ENCODE measurements around the gene KCNMA1.

KCNMA1 gene

GRCh38 chr10:77539147-77539935 lies 98.3 kb downstream of the KCNMA1 start:
- no peaks in the 10 kb centered on the region for H3K36me3 ChIP-seq (ENCODE audit: insufficient read depth, low read length)
- no peak overlapping the region for H3K4me3 ChIP-seq (ENCODE audit: low read length)
- H3K9me3 ChIP-seq (ENCODE audit: insufficient read depth, low read depth, low read length) = 0 out of 2 replicates have a peak, but pooled peaks cover 4% of the 10 kb centered on the region
- H3K27me3 ChIP-seq (ENCODE audit: insufficient read depth, low read length) = no peaks in the 10 kb centered on the region
- no peak overlapping the region for H3K9ac ChIP-seq (ENCODE audit: low read depth, low read length)
- WGBS = 74% methylated on average over 6 of the region's 7 CpGs
- no peak overlapping the region for H3K27ac ChIP-seq (ENCODE audit: low read depth, low read length)
- no peaks in the 10 kb centered on the region for H3K4me1 ChIP-seq (ENCODE audit: insufficient read depth, low read length)

GRCh38 chr10:77537720-77538373 lies 99.8 kb downstream of the KCNMA1 start:
- H3K9ac ChIP-seq (ENCODE audit: low read depth, low read length) = no peak overlapping the region

GRCh38 chr10:77537071-77537470 lies 100.5 kb downstream of the KCNMA1 start:
- 94% methylated on average over 2 of the region's 2 CpGs for WGBS
- H3K4me1 ChIP-seq (ENCODE audit: insufficient read depth, low read length) = peaks cover 7% of the 10 kb centered on the region; the same call in 1 of the 2 replicates
- no peak overlapping the region for H3K9ac ChIP-seq (ENCODE audit: low read depth, low read length)
- H3K36me3 ChIP-seq (ENCODE audit: insufficient read depth, low read length) = no peaks in the 10 kb centered on the region
- 0 out of 2 replicates have a peak, but pooled peaks cover 4% of the 10 kb centered on the region for H3K9me3 ChIP-seq (ENCODE audit: insufficient read depth, low read depth, low read length)
- no peak overlapping the region for H3K4me3 ChIP-seq (ENCODE audit: low read length)
- H3K27ac ChIP-seq (ENCODE audit: low read depth, low read length) = no peak overlapping the region
- no peaks in the 10 kb centered on the region for H3K27me3 ChIP-seq (ENCODE audit: insufficient read depth, low read length)

More at GRCh38 chr10:77537720-77538373, 99.8 kb downstream of the KCNMA1 start:
- Histone ChIP-seq H3K27ac (ENCODE audit: low read depth, low read length) (no peak overlapping the region), H3K9me3 (ENCODE audit: insufficient read depth, low read depth, low read length) (0 out of 2 replicates have a peak, but pooled peaks cover 4% of the 10 kb centered on the region), H3K27me3 (ENCODE audit: insufficient read depth, low read length) (no peaks in the 10 kb centered on the region), H3K4me1 (ENCODE audit: insufficient read depth, low read length) (peaks cover 7% of the 10 kb centered on the region; the same call in 1 of the 2 replicates), H3K4me3 (ENCODE audit: low read length) (no peak overlapping the region), H3K36me3 (ENCODE audit: insufficient read depth, low read length) (no peaks in the 10 kb centered on the region)
- 95% methylated on average over 12 of the region's 13 CpGs for WGBS

GRCh38 chr10:77533887-77534278 lies 103.7 kb downstream of the KCNMA1 start:
- 69% methylated on average over 1 of the region's 1 CpG for WGBS
- Histone ChIP-seq H3K4me3 (ENCODE audit: low read length) (no peak overlapping the region), H3K9ac (ENCODE audit: low read depth, low read length) (no peak overlapping the region), H3K27ac (ENCODE audit: low read depth, low read length) (no peak overlapping the region), H3K36me3 (ENCODE audit: insufficient read depth, low read length) (no peaks in the 10 kb centered on the region), H3K9me3 (ENCODE audit: insufficient read depth, low read depth, low read length) (no peaks in the 10 kb centered on the region), H3K4me1 (ENCODE audit: insufficient read depth, low read length) (peaks cover 32% of the 10 kb centered on the region; the same call in 1 of the 2 replicates), H3K27me3 (ENCODE audit: insufficient read depth, low read length) (no peaks in the 10 kb centered on the region)

GRCh38 chr10:77533146-77533886 lies 104.3 kb downstream of the KCNMA1 start:
- Histone ChIP-seq H3K9me3 (ENCODE audit: insufficient read depth, low read depth, low read length) (no peaks in the 10 kb centered on the region), H3K36me3 (ENCODE audit: insufficient read depth, low read length) (no peaks in the 10 kb centered on the region), H3K27ac (ENCODE audit: low read depth, low read length) (no peak overlapping the region), H3K4me1 (ENCODE audit: insufficient read depth, low read length) (peaks cover 32% of the 10 kb centered on the region; the same call in 1 of the 2 replicates), H3K27me3 (ENCODE audit: insufficient read depth, low read length) (no peaks in the 10 kb centered on the region), H3K4me3 (ENCODE audit: low read length) (no peak overlapping the region), H3K9ac (ENCODE audit: low read depth, low read length) (no peak overlapping the region)
- WGBS = 78% methylated on average over 5 of the region's 6 CpGs

GRCh38 chr10:77532068-77532467 lies 105.5 kb downstream of the KCNMA1 start:
- H3K27ac ChIP-seq (ENCODE audit: low read depth, low read length) = no peak overlapping the region
- no peak overlapping the region for H3K9ac ChIP-seq (ENCODE audit: low read depth, low read length)
- no peak overlapping the region for H3K4me3 ChIP-seq (ENCODE audit: low read length)
- H3K4me1 ChIP-seq (ENCODE audit: insufficient read depth, low read length) = peaks cover 36% of the 10 kb centered on the region
- no peaks in the 10 kb centered on the region for H3K9me3 ChIP-seq (ENCODE audit: insufficient read depth, low read depth, low read length)
- no peaks in the 10 kb centered on the region for H3K36me3 ChIP-seq (ENCODE audit: insufficient read depth, low read length)
- WGBS = 85% methylated on average over 12 of the region's 12 CpGs
- no peaks in the 10 kb centered on the region for H3K27me3 ChIP-seq (ENCODE audit: insufficient read depth, low read length)

- Histone ChIP-seq H3K4me3 (ENCODE audit: low read length) (no peak overlapping the region), H3K27ac (ENCODE audit: low read depth, low read length) (no peak overlapping the region), H3K4me1 (ENCODE audit: insufficient read depth, low read length) (peaks cover 42% of the 10 kb centered on the region), H3K36me3 (ENCODE audit: insufficient read depth, low read length) (no peaks in the 10 kb centered on the region), H3K27me3 (ENCODE audit: insufficient read depth, low read length) (no peaks in the 10 kb centered on the region), H3K9ac (ENCODE audit: low read depth, low read length) (no peak overlapping the region), H3K9me3 (ENCODE audit: insufficient read depth, low read depth, low read length) (no peaks in the 10 kb centered on the region)
- WGBS = 73% methylated on average over 10 of the region's 10 CpGs
These were observed 106.1 kb downstream of the KCNMA1 start for GRCh38 chr10:77531441-77532001.

GRCh38 chr10:77530011-77530410 lies 107.6 kb downstream of the KCNMA1 start:
- H3K36me3 ChIP-seq (ENCODE audit: insufficient read depth, low read length) = no peaks in the 10 kb centered on the region
- WGBS = 80% methylated on average over 3 of the region's 3 CpGs
- H3K4me3 ChIP-seq (ENCODE audit: low read length) = no peak overlapping the region
- H3K4me1 ChIP-seq (ENCODE audit: insufficient read depth, low read length) = peaks cover 43% of the 10 kb centered on the region
- no peak overlapping the region for H3K27ac ChIP-seq (ENCODE audit: low read depth, low read length)
- no peak overlapping the region for H3K9ac ChIP-seq (ENCODE audit: low read depth, low read length)
- H3K9me3 ChIP-seq (ENCODE audit: insufficient read depth, low read depth, low read length) = no peaks in the 10 kb centered on the region
- no peaks in the 10 kb centered on the region for H3K27me3 ChIP-seq (ENCODE audit: insufficient read depth, low read length)

GRCh38 chr10:77529050-77529576 lies 108.5 kb downstream of the KCNMA1 start:
- Histone ChIP-seq H3K27ac (ENCODE audit: low read depth, low read length) (no peak overlapping the region), H3K4me3 (ENCODE audit: low read length) (no peak overlapping the region), H3K9ac (ENCODE audit: low read depth, low read length) (no peak overlapping the region), H3K27me3 (ENCODE audit: insufficient read depth, low read length) (no peaks in the 10 kb centered on the region), H3K9me3 (ENCODE audit: insufficient read depth, low read depth, low read length) (no peaks in the 10 kb centered on the region), H3K36me3 (ENCODE audit: insufficient read depth, low read length) (no peaks in the 10 kb centered on the region), H3K4me1 (ENCODE audit: insufficient read depth, low read length) (peaks cover 43% of the 10 kb centered on the region)
- 52% methylated on average over 2 of the region's 3 CpGs for WGBS

GRCh38 chr10:77527839-77528238 lies 109.8 kb downstream of the KCNMA1 start:
- no peaks in the 10 kb centered on the region for H3K27me3 ChIP-seq (ENCODE audit: insufficient read depth, low read length)
- H3K27ac ChIP-seq (ENCODE audit: low read depth, low read length) = no peak overlapping the region
- no peaks in the 10 kb centered on the region for H3K36me3 ChIP-seq (ENCODE audit: insufficient read depth, low read length)
- no peak overlapping the region for H3K4me3 ChIP-seq (ENCODE audit: low read length)
- WGBS = 91% methylated on average over 2 of the region's 2 CpGs
- H3K4me1 ChIP-seq (ENCODE audit: insufficient read depth, low read length) = peaks cover 36% of the 10 kb centered on the region
- no peak overlapping the region for H3K9ac ChIP-seq (ENCODE audit: low read depth, low read length)
- H3K9me3 ChIP-seq (ENCODE audit: insufficient read depth, low read depth, low read length) = no peaks in the 10 kb centered on the region

All from HUES64 (cell line).